ENCODE measurements around the gene EIF5A2.

The EIF5A2 gene

GRCh38 chr3:170862618-170863374, 45.6 kb downstream of the EIF5A2 start:
- Histone ChIP-seq H3K36me3 (ENCODE audit: control insufficient read depth, insufficient read depth, low read length) (peaks cover 4% of the 10 kb centered on the region; the same call in 1 of the 2 replicates), H3K27ac (ENCODE audit: low read length) (no peak overlapping the region), H3K4me3 (ENCODE audit: low read length) (no peak overlapping the region), H3K4me1 (ENCODE audit: control insufficient read depth, insufficient read depth, low read length) (no peaks in the 10 kb centered on the region; the same call in 1 of the 2 replicates), H3K9me3 (ENCODE audit: control insufficient read depth, insufficient read depth, low read length) (no peaks in the 10 kb centered on the region), H3K27me3 (ENCODE audit: control insufficient read depth, insufficient read depth, low read length) (no peaks in the 10 kb centered on the region)
- whole genome bisulfite sequencing (ENCODE audit: insufficient coverage, insufficient read length), result 100% methylated on average over 1 of the region's 10 CpGs
- no peak for DNase-seq (ENCODE audit: low read depth, low spot score)

GRCh38 chr3:170858599-170858998, 49.8 kb downstream of the EIF5A2 start:
- Histone ChIP-seq H3K27me3 (ENCODE audit: control insufficient read depth, insufficient read depth, low read length) (no peaks in the 10 kb centered on the region), H3K4me1 (ENCODE audit: control insufficient read depth, insufficient read depth, low read length) (no peaks in the 10 kb centered on the region; the same call in 1 of the 2 replicates), H3K36me3 (ENCODE audit: control insufficient read depth, insufficient read depth, low read length) (no peaks in the 10 kb centered on the region), H3K9me3 (ENCODE audit: control insufficient read depth, insufficient read depth, low read length) (no peaks in the 10 kb centered on the region), H3K4me3 (ENCODE audit: low read length) (no peak overlapping the region), H3K27ac (ENCODE audit: low read length) (no peak overlapping the region)
- no peak for DNase-seq (ENCODE audit: low read depth, low spot score)
- WGBS (ENCODE audit: insufficient coverage, insufficient read length), result no CpG with 5 or more reads among the region's 5 CpGs

GRCh38 chr3:170852324-170852723, 56.1 kb downstream of the EIF5A2 start:
- DNase-seq (ENCODE audit: low read depth, low spot score), result no peak
- Histone ChIP-seq H3K27ac (ENCODE audit: low read length) (no peak overlapping the region), H3K4me1 (ENCODE audit: control insufficient read depth, insufficient read depth, low read length) (no peaks in the 10 kb centered on the region), H3K27me3 (ENCODE audit: control insufficient read depth, insufficient read depth, low read length) (no peaks in the 10 kb centered on the region), H3K9me3 (ENCODE audit: control insufficient read depth, insufficient read depth, low read length) (no peaks in the 10 kb centered on the region), H3K4me3 (ENCODE audit: low read length) (no peak overlapping the region), H3K36me3 (ENCODE audit: control insufficient read depth, insufficient read depth, low read length) (no peaks in the 10 kb centered on the region)
- no CpG with 5 or more reads among the region's 4 CpGs for WGBS (ENCODE audit: insufficient coverage, insufficient read length)

GRCh38 chr3:170848292-170848917, 60.0 kb downstream of the EIF5A2 start:
- H3K36me3 ChIP-seq (ENCODE audit: control insufficient read depth, insufficient read depth, low read length), result no peaks in the 10 kb centered on the region
- no peaks in the 10 kb centered on the region for H3K9me3 ChIP-seq (ENCODE audit: control insufficient read depth, insufficient read depth, low read length)
- WGBS (ENCODE audit: insufficient coverage, insufficient read length), result no CpG with 5 or more reads among the region's 2 CpGs
- no peak overlapping the region for H3K27ac ChIP-seq (ENCODE audit: low read length)
- H3K27me3 ChIP-seq (ENCODE audit: control insufficient read depth, insufficient read depth, low read length), result no peaks in the 10 kb centered on the region
- no peak overlapping the region for H3K4me3 ChIP-seq (ENCODE audit: low read length)
- no peaks in the 10 kb centered on the region for H3K4me1 ChIP-seq (ENCODE audit: control insufficient read depth, insufficient read depth, low read length)
- no peak for DNase-seq (ENCODE audit: low read depth, low spot score)

GRCh38 chr3:170844377-170844776, 64.1 kb downstream of the EIF5A2 start:
- DNase-seq (ENCODE audit: low read depth, low spot score), result no peak
- no peak overlapping the region for H3K4me3 ChIP-seq (ENCODE audit: low read length)
- no peaks in the 10 kb centered on the region for H3K9me3 ChIP-seq (ENCODE audit: control insufficient read depth, insufficient read depth, low read length)
- H3K27ac ChIP-seq (ENCODE audit: low read length), result no peak overlapping the region
- H3K4me1 ChIP-seq (ENCODE audit: control insufficient read depth, insufficient read depth, low read length), result no peaks in the 10 kb centered on the region
- no peaks in the 10 kb centered on the region for H3K36me3 ChIP-seq (ENCODE audit: control insufficient read depth, insufficient read depth, low read length)
- H3K27me3 ChIP-seq (ENCODE audit: control insufficient read depth, insufficient read depth, low read length), result no peaks in the 10 kb centered on the region

DNA sequence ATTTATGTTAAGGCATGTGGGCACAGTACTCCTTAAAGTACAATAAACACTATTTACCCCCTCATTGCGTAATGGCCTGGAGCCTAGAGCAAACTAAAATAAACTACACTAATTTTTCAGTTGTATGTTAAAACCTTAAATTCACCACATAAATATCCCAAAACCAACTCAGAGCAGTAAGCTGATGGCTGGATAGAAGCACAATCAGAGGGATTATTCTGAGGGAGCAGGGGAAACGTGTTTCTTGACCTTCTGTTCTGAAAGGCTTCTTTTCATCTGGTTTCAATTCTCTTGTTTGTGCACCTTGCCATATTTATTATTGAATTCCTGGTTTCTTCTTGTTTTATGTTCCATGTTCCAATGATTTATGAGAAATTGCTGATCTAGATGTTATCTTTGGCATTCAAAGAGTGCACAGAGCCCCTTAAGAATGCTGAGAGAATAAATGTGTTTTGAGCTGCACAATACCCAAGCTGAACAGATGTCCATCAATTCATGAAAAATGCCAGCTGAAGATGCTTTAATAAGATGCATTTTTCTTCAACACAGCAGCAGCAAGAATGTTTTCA, 68.1 kb downstream of the EIF5A2 start:
- no peak overlapping the region for H3K4me3 ChIP-seq (ENCODE audit: low read length)
- no peaks in the 10 kb centered on the region for H3K27me3 ChIP-seq (ENCODE audit: control insufficient read depth, insufficient read depth, low read length)
- DNase-seq (ENCODE audit: low read depth, low spot score), result no peak
- H3K4me1 ChIP-seq (ENCODE audit: control insufficient read depth, insufficient read depth, low read length), result no peaks in the 10 kb centered on the region
- no peaks in the 10 kb centered on the region for H3K9me3 ChIP-seq (ENCODE audit: control insufficient read depth, insufficient read depth, low read length)
- H3K27ac ChIP-seq (ENCODE audit: low read length), result no peak overlapping the region
- no CpG with 5 or more reads among the region's 2 CpGs for WGBS (ENCODE audit: insufficient coverage, insufficient read length)
- H3K36me3 ChIP-seq (ENCODE audit: control insufficient read depth, insufficient read depth, low read length), result no peaks in the 10 kb centered on the region

GRCh38 chr3:170839518-170840100, 68.8 kb downstream of the EIF5A2 start:
- DNase-seq (ENCODE audit: low read depth, low spot score), result no peak
- H3K27me3 ChIP-seq (ENCODE audit: control insufficient read depth, insufficient read depth, low read length), result no peaks in the 10 kb centered on the region
- WGBS (ENCODE audit: insufficient coverage, insufficient read length), result no CpG with 5 or more reads among the region's 3 CpGs
- H3K36me3 ChIP-seq (ENCODE audit: control insufficient read depth, insufficient read depth, low read length), result no peaks in the 10 kb centered on the region
- H3K4me1 ChIP-seq (ENCODE audit: control insufficient read depth, insufficient read depth, low read length), result no peaks in the 10 kb centered on the region
- H3K9me3 ChIP-seq (ENCODE audit: control insufficient read depth, insufficient read depth, low read length), result no peaks in the 10 kb centered on the region
- no peak overlapping the region for H3K27ac ChIP-seq (ENCODE audit: low read length)
- no peak overlapping the region for H3K4me3 ChIP-seq (ENCODE audit: low read length)
